RPMI8226 (cell line): ENCODE results near the gene ABCC11.
"Not testable (repeated sequence)": the region's sequence is repeated elsewhere in the genome, so short reads cannot be mapped to it uniquely, and the experiment has no call there.

ENCODE experiments used
- DNase-seq: peaks from one replicate; pipeline ENCODE4 v3.0.0-alpha.2; 2015

ABCC11 gene

GRCh38 chr16:48194828-48195556 is 52.3 kb downstream of the ABCC11 start:
- no peak for DNase-seq

DNA sequence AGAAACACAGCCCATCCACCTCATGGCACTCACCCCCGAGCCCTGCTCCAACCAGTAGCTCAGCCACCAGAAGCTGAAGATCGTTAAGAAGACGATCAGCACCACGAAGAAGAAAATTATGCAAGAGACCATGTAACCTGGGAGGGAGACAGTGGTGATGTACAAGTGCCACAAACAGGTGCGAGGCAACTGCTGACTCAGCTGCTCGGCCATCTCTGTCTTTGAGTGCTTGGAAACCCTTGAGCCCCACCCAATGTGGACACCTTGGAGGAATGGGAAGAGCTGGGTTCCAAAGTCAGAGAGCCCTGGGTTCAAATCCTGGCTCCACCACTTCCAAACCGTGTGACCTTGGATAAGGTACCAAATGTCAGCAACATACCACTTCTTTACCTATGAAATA is 53.5 kb downstream of the ABCC11 start:
- peak; percentile 17 for DNase-seq

GRCh38 chr16:48188449-48189102 is 58.8 kb downstream of the ABCC11 start:
- DNase-seq = no peak

GRCh38 chr16:48187779-48188178 is 59.6 kb downstream of the ABCC11 start:
- DNase-seq = no peak

DNA sequence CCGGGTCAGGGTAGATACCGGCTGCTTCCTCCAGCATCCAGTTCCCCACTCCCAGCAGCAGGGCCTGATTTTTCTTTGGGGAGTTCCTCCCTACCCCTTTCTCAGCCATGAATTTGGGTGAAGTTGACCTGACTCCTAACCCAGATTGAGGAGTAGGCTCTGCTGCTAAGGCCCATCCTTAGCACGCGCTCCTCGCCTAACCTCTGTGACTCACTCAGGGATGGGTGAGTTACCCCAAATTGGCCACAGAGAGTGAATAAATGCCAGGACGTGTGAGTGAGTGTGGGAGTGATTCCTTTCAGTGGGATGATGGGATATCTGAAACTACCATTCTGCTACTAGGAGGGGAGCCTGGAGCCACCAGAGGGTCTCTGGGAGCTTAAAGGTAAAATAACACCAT is 62.7 kb downstream of the ABCC11 start:
- no peak for DNase-seq

DNA sequence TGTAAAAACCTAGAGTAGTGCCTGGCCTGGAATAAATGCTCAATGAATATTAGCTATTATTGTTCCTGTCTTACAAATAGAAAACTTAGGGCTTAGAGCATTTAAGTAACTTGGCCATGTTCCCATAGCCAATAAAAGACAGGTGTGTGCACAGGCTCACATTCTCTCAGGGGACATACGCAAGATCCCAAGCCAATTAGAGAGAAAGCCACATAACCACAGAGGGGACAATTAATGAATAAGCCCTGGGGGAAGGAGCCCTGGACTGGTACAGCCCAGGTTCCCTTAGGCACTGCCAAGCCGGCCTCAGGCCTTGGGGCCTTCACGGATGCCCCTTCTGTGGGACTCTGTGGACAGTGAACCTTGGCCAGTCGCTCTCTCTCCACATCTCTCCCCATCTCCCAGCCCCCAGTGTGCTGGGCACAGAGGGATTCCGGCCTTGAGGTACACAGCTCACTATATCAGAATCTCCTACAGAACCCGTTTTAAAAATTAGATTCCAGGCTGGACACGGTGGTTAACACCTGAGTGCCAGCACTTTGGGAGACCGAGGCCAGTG is 64.3 kb downstream of the ABCC11 start:
- DNase-seq = peak; percentile 40

DNA sequence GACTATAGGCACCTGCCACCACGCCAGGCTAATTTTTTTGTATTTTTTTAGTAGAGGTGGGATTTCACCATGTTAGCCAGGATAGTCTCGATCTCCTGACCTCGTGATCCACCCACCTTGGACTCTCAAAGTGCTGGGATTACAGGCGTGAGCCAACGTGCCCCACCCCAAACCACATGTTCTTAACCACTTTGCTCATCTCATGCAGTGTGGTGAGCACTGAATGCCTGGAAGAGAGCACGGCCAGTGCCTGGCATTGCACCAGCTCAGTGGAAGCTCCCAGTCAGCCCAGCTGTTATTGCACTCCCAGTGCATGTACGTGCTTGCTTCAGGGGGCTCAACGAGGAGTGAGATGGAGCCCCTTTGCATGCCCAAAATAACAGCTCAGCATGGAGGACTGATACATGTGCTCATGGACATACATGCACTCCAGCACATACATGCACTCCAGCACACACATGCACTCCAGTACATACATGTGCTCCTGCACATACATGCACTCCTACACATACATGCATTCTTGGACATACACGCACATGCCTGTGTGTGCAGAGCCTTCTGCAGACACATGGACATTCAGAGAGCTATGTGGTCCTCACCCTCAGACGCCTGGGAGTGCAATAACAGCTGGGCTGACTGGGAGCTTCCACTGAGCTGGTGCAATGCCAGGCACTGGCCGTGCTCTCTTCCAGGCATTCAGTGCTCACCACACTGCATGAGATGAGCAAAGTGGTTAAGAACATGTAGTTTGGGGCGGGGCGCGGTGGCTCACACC is 65.4 kb downstream of the ABCC11 start:
- not testable (repeated sequence) for DNase-seq

- no peak for DNase-seq
Observed at GRCh38 chr16:48180868-48181480, 66.4 kb downstream of the ABCC11 start.

DNA sequence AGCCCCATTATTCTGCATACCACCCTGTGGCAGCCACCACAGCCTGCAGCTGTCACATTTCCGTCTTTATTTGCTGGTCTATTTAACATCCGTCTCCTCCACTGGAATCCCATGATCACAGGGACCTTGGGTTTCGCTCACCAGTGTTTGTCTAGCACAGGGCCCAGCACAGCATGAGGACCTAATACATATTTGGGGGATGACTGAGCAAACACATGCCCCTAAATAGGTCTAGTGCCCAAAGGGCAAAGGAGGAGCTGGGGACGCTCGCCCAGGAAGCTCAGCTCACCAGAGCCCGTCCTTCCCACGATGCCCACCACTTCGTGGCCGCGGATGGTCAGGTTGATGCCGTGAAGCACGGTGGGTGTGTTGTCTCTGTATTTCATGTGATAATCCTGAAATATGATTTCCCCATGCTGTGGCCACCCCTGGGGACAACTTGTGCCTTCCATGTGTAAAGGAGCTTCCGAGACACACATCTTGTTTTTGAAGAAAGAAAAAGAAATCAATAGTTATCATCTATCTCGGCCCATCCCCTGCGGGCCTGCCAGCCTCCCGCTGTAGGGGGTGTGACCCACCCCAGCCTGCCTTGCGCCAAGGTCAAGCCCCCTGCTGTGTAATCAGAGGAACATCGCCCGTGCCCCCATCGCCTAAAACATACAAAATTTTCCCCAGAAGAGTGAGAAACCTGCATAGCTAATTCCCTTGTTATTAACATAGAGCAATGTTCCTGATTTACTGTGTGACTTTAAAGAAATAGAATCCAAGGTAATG is 70.5 kb downstream of the ABCC11 start:
- no peak for DNase-seq

- DNase-seq = no peak
Observed at GRCh38 chr16:48173889-48174288, 73.5 kb downstream of the ABCC11 start.

GRCh38 chr16:48172682-48173081 is 74.7 kb downstream of the ABCC11 start:
- no peak for DNase-seq

DNA sequence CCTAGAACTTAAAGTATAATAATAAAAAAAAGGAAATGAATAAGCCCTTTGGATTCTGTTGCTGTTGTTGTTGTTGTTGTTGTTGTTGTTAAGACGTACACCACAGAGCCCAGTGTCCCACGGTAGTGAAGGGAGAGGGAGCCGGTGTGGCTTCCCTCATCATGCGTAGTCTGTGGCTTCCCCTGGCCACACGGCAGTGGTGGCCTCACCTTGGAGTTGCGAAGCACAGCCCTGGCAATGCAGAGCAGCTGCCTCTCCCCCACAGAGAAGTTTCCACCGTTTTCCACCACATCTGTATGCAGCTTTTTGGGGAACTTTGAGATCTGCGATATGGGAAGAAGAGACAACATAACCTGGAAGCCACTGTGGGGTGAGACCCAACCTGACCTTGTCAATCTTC is 77.4 kb downstream of the ABCC11 start:
- no peak for DNase-seq

DNA sequence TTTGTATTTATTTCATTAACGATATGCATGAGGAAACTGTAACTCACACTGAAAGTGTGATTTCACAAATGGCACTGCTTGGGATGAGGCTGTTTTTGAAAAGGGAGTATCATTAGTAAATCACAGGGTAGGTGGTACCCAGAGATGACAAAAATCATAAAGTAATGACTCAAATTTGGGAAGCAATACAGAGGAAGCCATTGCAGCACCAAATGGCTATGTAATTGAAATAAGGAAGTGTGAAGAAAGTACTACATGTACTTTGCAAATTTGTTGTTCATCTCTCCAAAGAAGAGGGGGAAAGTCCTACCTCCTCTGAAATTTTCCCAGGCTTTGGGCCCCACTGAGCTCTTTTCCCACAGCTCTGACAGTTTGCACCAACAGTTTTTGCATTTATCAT is 79.3 kb downstream of the ABCC11 start:
- DNase-seq = no peak

DNA sequence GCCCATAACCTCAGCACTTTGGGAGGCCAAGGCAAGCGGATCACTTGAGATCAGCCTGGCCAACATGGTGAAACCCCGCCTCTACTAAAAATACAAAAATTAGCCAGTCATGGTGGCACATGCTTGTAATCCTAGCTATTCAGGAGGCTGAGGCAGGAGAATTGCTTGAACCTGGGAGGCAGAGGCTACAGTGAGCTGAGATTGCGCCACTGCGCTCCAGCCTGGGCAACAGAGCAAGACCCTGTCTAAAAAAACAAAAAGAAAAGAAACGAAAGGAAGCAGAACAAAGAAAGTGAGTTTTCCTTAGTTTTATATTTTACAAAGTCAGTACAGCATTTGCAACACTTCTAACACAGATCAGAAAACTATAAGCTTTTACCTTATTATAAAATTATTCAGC is 80.7 kb downstream of the ABCC11 start:
- DNase-seq = not testable (repeated sequence)

DNA sequence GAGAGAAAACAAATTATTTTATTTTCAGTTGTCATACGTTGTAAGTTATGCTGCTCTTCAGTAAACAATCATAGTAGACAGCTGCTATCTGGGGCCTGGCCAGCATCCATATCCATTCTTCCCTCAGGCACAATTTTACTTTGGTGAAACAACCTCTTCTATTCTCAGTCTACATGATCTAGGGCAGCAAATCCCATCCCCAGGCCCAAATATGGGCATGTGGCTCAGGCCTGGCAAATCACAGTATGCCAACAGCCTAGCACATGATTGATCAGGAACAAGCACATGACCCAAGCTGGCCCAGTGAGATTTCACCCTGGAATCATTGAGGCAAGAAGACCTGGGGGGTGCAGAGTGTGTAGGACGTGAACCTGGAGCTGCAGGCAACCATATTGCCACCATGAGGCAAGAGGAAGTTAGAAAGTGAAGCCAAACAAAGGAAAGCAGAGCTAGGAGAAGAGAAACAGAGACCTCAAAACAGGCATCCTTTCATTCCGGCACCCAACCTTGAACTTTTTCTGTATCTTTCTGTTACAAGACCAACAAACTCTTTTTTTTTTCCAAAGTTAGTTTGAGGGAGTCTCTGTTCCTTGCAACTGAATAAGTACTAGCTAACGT is 81.3 kb downstream of the ABCC11 start:
- DNase-seq = no peak

GRCh38 chr16:48164907-48165715 is 82.2 kb downstream of the ABCC11 start:
- DNase-seq = peak; percentile 70

- no peak for DNase-seq
Observed at GRCh38 chr16:48162839-48163410, 84.4 kb downstream of the ABCC11 start.

DNA sequence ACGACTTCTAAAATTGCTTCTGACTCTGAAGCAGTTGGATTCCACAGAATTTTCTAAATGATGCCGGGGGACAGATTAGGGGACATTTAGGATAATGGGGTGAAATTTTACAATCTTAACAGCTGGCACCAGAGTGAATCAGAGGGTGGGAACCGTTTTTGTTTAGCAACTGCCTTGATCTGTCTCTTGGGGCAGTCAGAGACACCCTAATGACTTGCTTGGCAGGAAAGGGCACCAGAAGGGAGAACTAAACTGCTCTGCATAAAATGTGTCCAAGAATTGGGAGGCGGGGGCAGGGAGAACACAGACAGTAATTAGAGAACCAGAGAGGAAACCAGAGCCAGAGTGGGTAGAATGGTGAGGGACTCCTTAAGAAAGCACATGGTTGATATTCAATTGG is 85.4 kb downstream of the ABCC11 start:
- no peak for DNase-seq

DNA sequence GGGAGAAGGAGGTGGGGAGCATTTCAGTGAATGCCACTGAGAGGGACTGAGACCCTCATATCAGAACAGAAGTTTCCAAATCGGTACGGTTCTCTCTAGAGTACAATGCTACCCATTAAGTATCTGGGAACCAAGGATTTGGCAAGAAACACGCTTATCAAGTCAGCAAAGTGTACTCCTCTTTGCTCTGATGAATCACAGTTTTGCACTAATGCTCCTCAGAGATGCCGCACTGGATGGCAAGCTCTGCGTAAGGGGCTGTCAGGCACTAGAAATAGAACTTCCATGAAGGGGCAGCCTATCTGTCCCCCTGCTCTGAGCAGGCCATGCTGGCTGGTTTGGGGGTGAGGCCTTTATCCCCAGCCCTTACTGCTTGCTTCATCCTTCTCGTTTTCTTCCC is 86.8 kb downstream of the ABCC11 start:
- no peak for DNase-seq

- DNase-seq = peak; percentile 27
Observed at GRCh38 chr16:48158296-48158695, 89.0 kb downstream of the ABCC11 start.

GRCh38 chr16:48157794-48158193 is 89.5 kb downstream of the ABCC11 start:
- DNase-seq = no peak
